Stomach smooth muscle (tissue), 2 donors: ENCODE results near the gene TMEM114.

Experiments
- H3K27ac ChIP-seq: one replicate; pipeline ENCODE4 v1.7.0; 2013; ENCODE audit warnings: mild to moderate bottlenecking, low read length, inconsistent platforms
- H3K27me3 ChIP-seq, 2 donors: one replicate each; pipeline ENCODE4 v1.7.0; 2013; ENCODE audit warnings: low read length in 2 of 2; ENCODE audit not compliant: insufficient read depth in 2 of 2, control insufficient read depth in 1 of 2
- H3K36me3 ChIP-seq, 2 donors: one replicate each; pipeline ENCODE4 v1.7.0; 2013; ENCODE audit warnings: low read length in 2 of 2; ENCODE audit not compliant: control insufficient read depth in 2 of 2, insufficient read depth in 2 of 2
- H3K4me1 ChIP-seq: one replicate; pipeline ENCODE4 v1.7.0; 2013; ENCODE audit warnings: low read length; ENCODE audit not compliant: control insufficient read depth, insufficient read depth
- H3K4me3 ChIP-seq, 2 donors: one replicate each; pipeline ENCODE4 v1.7.0; 2013; ENCODE audit warnings: low read length in 2 of 2
- H3K9ac ChIP-seq, 2 donors: one replicate each; pipeline ENCODE4 v1.7.0; 2013; ENCODE audit warnings: low read length in 2 of 2, mild to moderate bottlenecking in 1 of 2
- H3K9me3 ChIP-seq, 2 donors: one replicate each; pipeline ENCODE4 v1.7.0; 2013; ENCODE audit warnings: low read length in 2 of 2; ENCODE audit not compliant: control insufficient read depth in 2 of 2
- donor health status: healthy.
- donor health status: Pancreatic carcinoma.

TMEM114 gene

DNA sequence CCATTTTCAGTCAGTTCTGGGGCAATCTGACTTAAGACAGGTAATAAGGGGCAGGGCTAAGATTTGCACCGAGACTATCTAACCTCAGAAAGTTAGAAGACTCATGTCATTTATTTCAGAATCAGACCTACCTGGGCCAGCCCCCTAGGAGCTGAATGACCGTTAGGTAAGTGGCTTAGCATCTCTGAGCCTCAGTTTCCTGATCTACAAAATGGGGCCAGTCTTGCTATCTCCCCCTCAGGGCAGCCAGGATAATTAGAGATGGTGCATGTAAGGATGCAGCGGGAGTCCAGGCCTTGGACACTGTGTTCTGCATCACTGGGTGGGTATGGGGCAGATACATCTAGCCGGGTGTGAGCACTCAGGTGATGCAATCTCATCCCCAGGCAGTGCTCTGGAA, 20.8 kb upstream of the TMEM114 start:
- Histone ChIP-seq H3K4me1 (no peaks in the 10 kb centered on the region), H3K27ac (no peak overlapping the region), H3K4me3 (no peak overlapping the region), H3K9me3 (no peaks in the 10 kb centered on the region), H3K9ac (no peak overlapping the region), H3K36me3 (no peaks in the 10 kb centered on the region), H3K27me3 (peaks cover 0 to 4% of the 10 kb centered on the region in 2 donors)

DNA sequence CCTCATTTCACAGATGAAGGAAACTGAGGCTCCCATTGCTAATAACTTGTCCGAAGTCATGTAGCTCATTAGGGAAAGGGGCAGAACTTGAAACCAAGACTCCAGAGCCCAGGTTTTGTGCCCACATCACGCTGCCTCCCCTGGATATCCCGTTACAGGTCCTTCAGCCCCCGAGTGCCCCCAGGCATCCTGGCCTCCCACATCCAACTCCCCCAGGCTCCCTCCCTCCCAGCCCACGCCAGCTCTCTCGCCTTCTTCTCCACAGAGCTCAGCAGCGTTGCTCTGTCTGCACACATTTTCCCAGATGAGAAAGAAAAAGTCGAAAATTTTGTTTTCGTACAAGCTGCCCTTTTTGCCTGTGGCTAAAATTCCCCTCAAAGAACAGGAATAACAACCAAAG, 16.9 kb upstream of the TMEM114 start:
- Histone ChIP-seq H3K27me3 (peaks cover 0 to 4% of the 10 kb centered on the region in 2 donors), H3K4me1 (no peaks in the 10 kb centered on the region), H3K9me3 (no peaks in the 10 kb centered on the region), H3K4me3 (no peak overlapping the region), H3K27ac (no peak overlapping the region), H3K36me3 (no peaks in the 10 kb centered on the region), H3K9ac (no peak overlapping the region)

- Histone ChIP-seq H3K4me3 (no peak overlapping the region), H3K27ac (no peak overlapping the region), H3K27me3 (peaks cover 0 to 7% of the 10 kb centered on the region in 2 donors), H3K9me3 (peaks cover 0 to 5% of the 10 kb centered on the region in 2 donors), H3K4me1 (no peaks in the 10 kb centered on the region), H3K9ac (no peak overlapping the region), H3K36me3 (no peaks in the 10 kb centered on the region)
Observed at GRCh38 chr16:8605554-8605953, 15.2 kb upstream of the TMEM114 start.

- H3K4me3 ChIP-seq, result no peak overlapping the region
- peaks cover 0 to 5% of the 10 kb centered on the region in 2 donors for H3K27me3 ChIP-seq
Observed at GRCh38 chr16:8600144-8600775, 9.9 kb upstream of the TMEM114 start.

DNA sequence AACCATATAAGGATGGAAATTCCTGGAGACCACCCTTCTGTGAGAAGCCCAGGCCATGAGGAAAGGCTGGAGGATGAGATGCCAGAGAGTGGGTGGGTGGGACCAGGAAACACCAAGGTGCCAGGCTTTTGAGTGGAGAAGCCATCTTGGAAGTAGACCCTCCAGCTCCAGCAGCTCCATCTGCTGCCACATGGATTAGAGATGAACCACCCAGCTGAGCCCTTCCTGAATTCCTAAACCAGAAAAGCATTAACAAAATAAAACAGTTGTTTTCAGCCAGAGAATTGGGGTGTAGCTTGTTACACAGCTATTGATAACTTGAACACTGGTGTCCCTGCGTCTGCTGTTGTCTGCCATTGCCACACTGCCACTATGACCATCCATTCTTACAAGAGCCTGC, 6.3 kb upstream of the TMEM114 start:
- Histone ChIP-seq H3K36me3 (no peaks in the 10 kb centered on the region), H3K4me3 (no peak overlapping the region), H3K9me3 (peaks cover 6 to 13% of the 10 kb centered on the region in 2 donors), H3K4me1 (no peaks in the 10 kb centered on the region), H3K27me3 (peaks cover 6 to 15% of the 10 kb centered on the region in 2 donors), H3K27ac (no peak overlapping the region), H3K9ac (no peak overlapping the region)

More at GRCh38 chr16:8600144-8600775, 9.9 kb upstream of the TMEM114 start:
- Histone ChIP-seq H3K9me3 (peaks cover 11 to 13% of the 10 kb centered on the region in 2 donors), H3K9ac (no peak overlapping the region), H3K36me3 (no peaks in the 10 kb centered on the region), H3K27ac (no peak overlapping the region), H3K4me1 (no peaks in the 10 kb centered on the region)

DNA sequence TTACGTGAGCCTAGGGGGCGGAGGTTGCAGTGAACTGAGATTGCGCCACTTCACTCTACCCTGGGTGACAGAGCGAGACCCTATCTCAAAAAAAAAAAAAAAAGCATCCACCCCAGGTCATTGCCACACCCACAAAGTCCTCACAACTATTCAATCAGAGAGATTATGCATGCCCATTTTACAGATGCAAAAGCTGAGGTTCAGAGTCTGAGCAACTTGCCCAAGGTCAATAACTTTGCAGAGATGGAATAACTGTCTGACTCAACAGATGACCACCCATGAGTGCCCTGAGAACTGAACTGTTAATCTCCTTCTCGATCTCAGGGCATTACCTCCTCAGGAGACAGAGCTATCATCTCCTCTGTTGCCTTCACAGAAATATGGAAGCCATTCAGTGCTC, 5.5 kb upstream of the TMEM114 start:
- H3K27ac ChIP-seq, result no peak overlapping the region
- peaks cover 6 to 16% of the 10 kb centered on the region in 2 donors for H3K27me3 ChIP-seq
- no peaks in the 10 kb centered on the region for H3K4me1 ChIP-seq
- no peak overlapping the region for H3K4me3 ChIP-seq
- peaks cover 6 to 13% of the 10 kb centered on the region in 2 donors for H3K9me3 ChIP-seq
- no peak overlapping the region for H3K9ac ChIP-seq
- no peaks in the 10 kb centered on the region for H3K36me3 ChIP-seq

- Histone ChIP-seq H3K27ac (no peak overlapping the region), H3K27me3 (peaks cover 20 to 27% of the 10 kb centered on the region in 2 donors), H3K4me3 (no peak overlapping the region), H3K4me1 (peaks cover 5% of the 10 kb centered on the region), H3K9ac (no peak overlapping the region), H3K9me3 (peaks cover 6 to 13% of the 10 kb centered on the region in 2 donors), H3K36me3 (no peaks in the 10 kb centered on the region)
Observed at GRCh38 chr16:8594149-8594666, 3.9 kb upstream of the TMEM114 start.

- peaks cover 33 to 44% of the 10 kb centered on the region in 2 donors for H3K27me3 ChIP-seq
- H3K9ac ChIP-seq, result no peak overlapping the region
- H3K4me1 ChIP-seq, result peaks cover 7% of the 10 kb centered on the region
- no peaks in the 10 kb centered on the region for H3K36me3 ChIP-seq
- H3K27ac ChIP-seq, result no peak overlapping the region
- peaks cover 2 to 5% of the 10 kb centered on the region in 2 donors for H3K9me3 ChIP-seq
- no peak overlapping the region for H3K4me3 ChIP-seq
Observed at GRCh38 chr16:8591451-8591850, 1.1 kb upstream of the TMEM114 start.

GRCh38 chr16:8590811-8591210, 500 bp upstream of the TMEM114 start:
- Histone ChIP-seq H3K4me3 (no peak overlapping the region), H3K27me3 (peaks cover 33 to 46% of the 10 kb centered on the region in 2 donors), H3K9me3 (no peaks in the 10 kb centered on the region), H3K9ac (no peak overlapping the region), H3K27ac (no peak overlapping the region), H3K4me1 (peaks cover 7% of the 10 kb centered on the region), H3K36me3 (no peaks in the 10 kb centered on the region)

- peak overlapping the region in 1 of 2 donors; percentile 40 for H3K4me3 ChIP-seq
- H3K4me1 ChIP-seq, result peaks cover 7% of the 10 kb centered on the region
- H3K27me3 ChIP-seq, result peaks cover 33 to 47% of the 10 kb centered on the region in 2 donors
- no peak overlapping the region for H3K9ac ChIP-seq
- no peaks in the 10 kb centered on the region for H3K36me3 ChIP-seq
- H3K27ac ChIP-seq, result no peak overlapping the region
- no peaks in the 10 kb centered on the region for H3K9me3 ChIP-seq
Observed at GRCh38 chr16:8589057-8589899, 1.0 kb downstream of the TMEM114 start.
